GM23248 (cell line): ENCODE measurements around the gene ATP4A. TPM values are rescaled to one million over a fixed set of nuclear protein-coding genes. Genes with fewer than 3 reads are reported as not detected.

Experiments
- DNase-seq: peaks from one replicate; pipeline ENCODE4 v3.0.0-alpha.2; 2015
- H2AFZ ChIP-seq: fragments of 200-600 bp; sonication (generic); 2 replicates; pipeline ENCODE4 v1.6.1; 2016; ENCODE audit warnings: antibody characterized with exemption
- H3F3A ChIP-seq: fragments of 200-600 bp; sonication (generic); 2 replicates; pipeline ENCODE4 v1.6.1; 2016; ENCODE audit warnings: mild to moderate bottlenecking, antibody characterized with exemption, mixed run types; ENCODE audit not compliant: insufficient read depth
- H3K27ac ChIP-seq: fragments of 200-600 bp; sonication (generic); 2 replicates; pipeline ENCODE4 v1.5.1; 2016; ENCODE audit warnings: mild to moderate bottlenecking
- H3K27me3 ChIP-seq: fragments of 200-600 bp; sonication (generic); replicated peaks from 2 replicates; pipeline ENCODE4 v1.6.1; 2016; ENCODE audit warnings: mild to moderate bottlenecking; ENCODE audit not compliant: insufficient read depth
- H3K36me3 ChIP-seq: fragments of 200-600 bp; sonication (generic); 2 replicates; pipeline ENCODE4 v1.6.1; 2016; ENCODE audit warnings: low read depth, mild to moderate bottlenecking
- H3K4me1 ChIP-seq: fragments of 200-600 bp; sonication (generic); 2 replicates; pipeline ENCODE4 v1.6.1; 2016; ENCODE audit warnings: mild to moderate bottlenecking; ENCODE audit not compliant: insufficient read depth
- H3K4me2 ChIP-seq: fragments of 200-600 bp; sonication (generic); one replicate; pipeline ENCODE4 v1.6.1; 2016; ENCODE audit warnings: mild to moderate bottlenecking; ENCODE audit not compliant: unreplicated experiment
- H3K4me3 ChIP-seq: fragments of 200-600 bp; sonication (generic); 2 replicates; pipeline ENCODE4 v1.5.1; 2016; ENCODE audit warnings: mild to moderate bottlenecking
- H3K79me2 ChIP-seq: fragments of 200-600 bp; sonication (generic); 2 replicates; pipeline ENCODE4 v1.6.1; 2016; ENCODE audit warnings: mild to moderate bottlenecking; ENCODE audit not compliant: insufficient read depth
- H3K9ac ChIP-seq: fragments of 200-600 bp; sonication (generic); 2 replicates; pipeline ENCODE4 v1.6.1; 2016; ENCODE audit warnings: mild to moderate bottlenecking
- H3K9me2 ChIP-seq: fragments of 200-600 bp; sonication (generic); 2 replicates; pipeline ENCODE4 v1.6.1; 2016; ENCODE audit warnings: mixed run types, mild to moderate bottlenecking, moderate library complexity; ENCODE audit not compliant: insufficient read depth
- H3K9me3 ChIP-seq: fragments of 200-600 bp; sonication (generic); one replicate; pipeline ENCODE4 v1.6.1; 2017; ENCODE audit warnings: low read depth
- H4K20me1 ChIP-seq: fragments of 200-600 bp; sonication (generic); 2 replicates; pipeline ENCODE4 v1.6.0; 2016; ENCODE audit not compliant: insufficient read depth
- EZH2 ChIP-seq: fragments of 200-600 bp; sonication (generic); IDR thresholded peaks from 2 replicates; pipeline ENCODE4 v1.6.1; 2018; ENCODE audit warnings: antibody characterized with exemption, mild to moderate bottlenecking; ENCODE audit not compliant: insufficient read depth, poor library complexity, severe bottlenecking
- EZH2phosphoT487 ChIP-seq: fragments of 200-600 bp; sonication (generic); IDR thresholded peaks from 2 replicates; pipeline ENCODE4 v1.6.1; 2018; ENCODE audit warnings: antibody characterized with exemption, moderate library complexity, mild to moderate bottlenecking, low read depth; ENCODE audit not compliant: insufficient read depth
- WGBS, 2 experiments: methylation state at CpG; one replicate each; pipeline ENCODE4 v1.1.6; 2015 to 2017; ENCODE audit warnings: low lambda C conversion rate in 2 of 2, low coverage in 1 of 2; ENCODE audit errors: missing lambda C conversion rate in 2 of 2; 5-methylcytosine and 5-hydroxymethylcytosine counted together
- in situ Hi-C: fragments of 300-500 bp; cut with MboI; formaldehyde crosslinking; loops from 2 replicates; pipeline ENCODE4 v1.15.0; 2020
- polyA plus RNA-seq: library from polyadenylated mRNA; unstranded; fragments of >200 nt; fragmentation: Nextera tagmentation; extraction: Ambion mirVana; gene quantifications from 2 replicates; pipeline ENCODE4 v1.2.1, GENCODE V29; 2016
- total RNA-seq: library from RNA; depleted of rRNA; stranded (reverse); fragments of >200 nt; shearing (Covaris generic); gene quantifications from 2 replicates; pipeline ENCODE4 v1.2.3, GENCODE V29; 2014

The ATP4A gene
- total and polyA plus RNA-seq, 2 experiments from 2014 or later: not detected

DNA sequence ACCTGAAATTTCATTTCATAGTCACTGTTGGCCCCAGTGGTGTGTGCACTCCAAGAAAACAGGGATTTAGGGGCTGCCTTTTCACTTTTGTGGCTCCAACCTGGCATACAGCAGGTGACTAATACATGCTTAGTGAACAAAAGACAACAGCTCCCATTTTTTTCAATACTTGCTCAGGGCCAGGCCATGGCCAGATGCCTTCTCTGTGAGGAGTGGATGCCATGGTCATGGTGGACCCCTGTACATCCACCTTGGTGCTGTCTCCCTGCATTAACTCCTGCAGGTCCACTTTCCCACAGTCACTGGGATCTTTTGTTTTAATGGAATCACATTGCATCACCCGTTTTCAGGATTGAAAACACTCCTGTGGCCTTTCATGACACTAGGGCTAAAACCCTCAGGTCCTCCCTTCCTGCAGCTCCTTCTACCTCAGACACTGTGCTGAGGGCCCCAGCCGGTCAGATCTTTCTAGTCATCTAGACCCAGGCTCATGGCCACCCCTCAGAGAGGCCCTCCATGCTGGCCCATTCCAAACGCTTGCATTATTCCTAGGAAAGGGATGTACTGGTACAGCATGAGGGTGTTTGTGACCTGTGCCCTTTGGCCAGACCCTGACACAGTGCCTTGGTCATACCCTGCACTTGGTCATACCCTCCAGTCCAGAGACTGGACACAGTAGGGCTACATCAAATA is 19.2 kb downstream of the ATP4A start:
- no peaks in the 10 kb centered on the region for H3F3A ChIP-seq
- WGBS, 2 experiments: 53 to 54% methylated on average over 3 of the region's 3 CpGs
- peak overlapping the region; percentile 90 for H3K4me3 ChIP-seq
- H3K9ac ChIP-seq: peak overlapping the region; percentile 94
- in situ Hi-C loops: no loop called here
- H3K9me2 ChIP-seq: no peaks in the 10 kb centered on the region
- peak overlapping the region; percentile 93 for H3K4me2 ChIP-seq
- H4K20me1 ChIP-seq: no peaks in the 10 kb centered on the region
- no peaks in the 10 kb centered on the region for H3K36me3 ChIP-seq
- no peak overlapping the region for H2AFZ ChIP-seq
- no peak for TF ChIP-seq EZH2
- TF ChIP-seq EZH2phosphoT487: no peak
- no peak overlapping the region for H3K27ac ChIP-seq
- H3K27me3 ChIP-seq: no peaks in the 10 kb centered on the region
- no peaks in the 10 kb centered on the region for H3K9me3 ChIP-seq
- no peaks in the 10 kb centered on the region for H3K4me1 ChIP-seq
- H3K79me2 ChIP-seq: peaks cover 29% of the 10 kb centered on the region
- DNase-seq: peak; percentile 6

DNA sequence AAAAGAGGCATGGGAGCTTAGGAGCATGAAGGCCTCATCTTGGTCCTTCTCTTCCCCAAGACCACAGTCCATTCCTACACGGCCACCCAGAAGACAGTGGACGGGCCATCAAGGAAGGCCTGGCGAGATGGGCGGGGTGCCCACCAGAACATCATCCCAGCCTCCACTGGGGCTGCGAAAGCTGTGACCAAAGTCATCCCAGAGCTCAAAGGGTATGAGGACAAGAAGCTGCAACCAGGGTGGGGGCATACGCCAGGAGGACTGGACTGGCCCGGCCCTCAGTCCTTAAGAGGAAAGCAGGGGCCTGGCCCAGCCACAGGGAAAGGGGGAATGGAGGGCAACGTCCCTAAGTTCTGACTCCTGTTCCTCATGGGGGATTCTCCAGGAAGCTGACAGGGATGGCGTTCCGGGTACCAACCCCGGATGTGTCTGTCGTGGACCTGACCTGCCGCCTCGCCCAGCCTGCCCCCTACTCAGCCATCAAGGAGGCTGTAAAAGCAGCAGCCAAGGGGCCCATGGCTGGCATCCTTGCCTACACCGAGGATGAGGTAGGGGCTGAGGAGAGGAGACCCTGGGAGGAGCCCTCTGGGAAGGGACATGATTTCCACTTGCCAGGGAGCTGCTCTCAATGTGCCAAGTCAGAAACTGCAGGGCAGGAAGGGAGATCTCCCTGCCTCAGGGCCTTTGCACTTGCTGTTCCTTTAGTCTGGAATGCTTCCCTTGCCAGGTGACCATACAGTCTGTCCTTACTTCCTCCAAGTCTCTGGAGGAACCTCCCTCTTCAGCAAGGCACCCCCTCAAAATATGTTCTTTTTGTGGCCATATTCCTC is 20.0 kb downstream of the ATP4A start:
- WGBS, 2 experiments: 92 to 97% methylated on average over 15 of the region's 15 CpGs
- no peaks in the 10 kb centered on the region for H3K9me2 ChIP-seq
- H3K9ac ChIP-seq: no peak overlapping the region
- no peaks in the 10 kb centered on the region for H3K27me3 ChIP-seq
- H3K9me3 ChIP-seq: no peaks in the 10 kb centered on the region
- no peaks in the 10 kb centered on the region for H3K4me1 ChIP-seq
- H3K27ac ChIP-seq: no peak overlapping the region
- no peak for DNase-seq
- no peak overlapping the region for H3K4me2 ChIP-seq
- H3K79me2 ChIP-seq: peaks cover 29% of the 10 kb centered on the region
- no peaks in the 10 kb centered on the region for H4K20me1 ChIP-seq
- H3K4me3 ChIP-seq: no peak overlapping the region
- no peaks in the 10 kb centered on the region for H3F3A ChIP-seq
- TF ChIP-seq EZH2phosphoT487: no peak
- TF ChIP-seq EZH2: no peak
- in situ Hi-C loops: no loop called here
- no peaks in the 10 kb centered on the region for H3K36me3 ChIP-seq
- no peak overlapping the region for H2AFZ ChIP-seq

DNA sequence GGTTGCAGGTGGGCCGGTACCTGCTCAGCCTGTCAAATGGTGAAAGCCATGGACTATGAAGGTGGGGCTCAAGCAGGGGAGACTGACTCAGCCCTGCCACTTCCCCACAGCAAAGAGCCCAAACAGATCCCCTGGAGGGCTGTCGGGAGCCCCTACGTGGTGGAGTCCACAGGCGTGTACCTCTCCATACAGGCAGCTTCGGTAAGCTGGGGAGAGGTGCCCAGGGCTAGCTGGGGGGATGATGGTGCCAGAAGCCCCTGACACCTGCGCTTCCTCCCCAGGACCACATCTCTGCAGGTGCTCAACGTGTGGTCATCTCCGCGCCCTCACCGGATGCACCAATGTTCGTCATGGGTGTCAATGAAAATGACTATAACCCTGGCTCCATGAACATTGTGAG is 21.2 kb downstream of the ATP4A start:
- Histone ChIP-seq H3K36me3 (no peaks in the 10 kb centered on the region), H3K9ac (no peak overlapping the region), H3K4me1 (no peaks in the 10 kb centered on the region), H3K79me2 (peaks cover 29% of the 10 kb centered on the region), H4K20me1 (no peaks in the 10 kb centered on the region), H3K4me2 (no peak overlapping the region), H3K27ac (no peak overlapping the region), H3F3A (no peaks in the 10 kb centered on the region), H2AFZ (no peak overlapping the region), H3K4me3 (no peak overlapping the region), H3K9me3 (no peaks in the 10 kb centered on the region), H3K9me2 (no peaks in the 10 kb centered on the region), H3K27me3 (no peaks in the 10 kb centered on the region)
- WGBS, 2 experiments: 92 to 96% methylated on average over 11 of the region's 11 CpGs
- no peak for DNase-seq
- in situ Hi-C loops: no loop called here
- no peak for TF ChIP-seq EZH2
- TF ChIP-seq EZH2phosphoT487: no peak

DNA sequence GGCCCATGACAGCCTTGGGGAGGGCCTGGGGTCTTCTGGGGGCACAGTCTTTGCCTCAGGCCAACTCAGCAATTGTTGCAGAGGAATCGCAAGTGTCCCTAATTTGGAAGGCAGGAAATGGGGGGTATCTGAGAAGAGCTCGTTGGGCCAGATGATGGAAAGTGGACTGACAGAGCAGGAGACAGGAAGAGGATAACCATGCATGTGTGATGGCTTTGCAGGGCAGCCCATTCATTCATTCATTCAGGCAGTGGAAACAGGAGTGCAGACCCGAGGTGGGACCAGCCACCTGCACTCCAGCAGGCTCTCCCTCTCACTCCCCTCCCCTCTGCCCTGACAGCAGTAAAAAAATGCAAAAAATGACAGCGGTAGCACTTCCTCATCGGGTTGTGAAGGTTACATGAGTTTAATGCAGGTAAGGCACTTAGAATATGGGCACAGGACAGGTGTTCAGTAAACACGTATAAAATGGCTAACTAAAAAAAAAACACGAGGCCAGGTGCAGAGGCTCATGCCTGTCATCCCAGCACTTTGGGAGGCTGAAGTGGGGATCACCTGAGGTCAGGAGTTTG is 23.0 kb downstream of the ATP4A start:
- H3K79me2 ChIP-seq: peaks cover 14% of the 10 kb centered on the region; the same call in 1 of the 2 replicates
- in situ Hi-C loops: no loop called here
- no peaks in the 10 kb centered on the region for H3F3A ChIP-seq
- no peak for DNase-seq
- H3K27ac ChIP-seq: no peak overlapping the region
- no peaks in the 10 kb centered on the region for H3K27me3 ChIP-seq
- 89 to 90% methylated on average over 7 of the region's 7 CpGs for WGBS, 2 experiments
- H3K36me3 ChIP-seq: no peaks in the 10 kb centered on the region
- TF ChIP-seq EZH2phosphoT487 (no peak), EZH2 (no peak)
- no peak overlapping the region for H3K4me2 ChIP-seq
- H3K9me3 ChIP-seq: no peaks in the 10 kb centered on the region
- H4K20me1 ChIP-seq: no peaks in the 10 kb centered on the region
- no peaks in the 10 kb centered on the region for H3K9me2 ChIP-seq
- no peak overlapping the region for H2AFZ ChIP-seq
- no peak overlapping the region for H3K9ac ChIP-seq
- H3K4me3 ChIP-seq: no peak overlapping the region
- H3K4me1 ChIP-seq: no peaks in the 10 kb centered on the region
